Measurements from ENCODE around the gene PITPNC1.

DNA sequence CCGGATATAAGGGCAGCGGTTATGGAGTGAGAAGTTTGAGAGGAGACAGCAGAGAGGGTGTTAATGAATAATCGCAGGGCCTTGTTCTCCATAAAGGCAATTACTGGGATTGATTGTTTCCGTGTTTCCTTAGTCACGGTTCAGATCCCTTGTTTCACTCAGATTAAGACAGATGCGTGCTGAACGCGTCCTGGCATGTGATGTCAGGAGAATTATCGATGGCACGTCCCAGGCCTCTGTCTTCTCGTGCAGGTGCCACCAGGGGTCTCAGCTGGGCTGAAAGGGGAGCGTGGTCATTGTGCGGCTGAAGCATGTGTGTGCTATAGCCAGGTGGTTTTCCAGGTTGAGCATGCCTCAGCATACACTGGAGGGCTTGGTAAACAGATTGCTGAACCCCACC, 198.2 kb downstream of the PITPNC1 start:
- TF ChIP-seq, protein P1, sequence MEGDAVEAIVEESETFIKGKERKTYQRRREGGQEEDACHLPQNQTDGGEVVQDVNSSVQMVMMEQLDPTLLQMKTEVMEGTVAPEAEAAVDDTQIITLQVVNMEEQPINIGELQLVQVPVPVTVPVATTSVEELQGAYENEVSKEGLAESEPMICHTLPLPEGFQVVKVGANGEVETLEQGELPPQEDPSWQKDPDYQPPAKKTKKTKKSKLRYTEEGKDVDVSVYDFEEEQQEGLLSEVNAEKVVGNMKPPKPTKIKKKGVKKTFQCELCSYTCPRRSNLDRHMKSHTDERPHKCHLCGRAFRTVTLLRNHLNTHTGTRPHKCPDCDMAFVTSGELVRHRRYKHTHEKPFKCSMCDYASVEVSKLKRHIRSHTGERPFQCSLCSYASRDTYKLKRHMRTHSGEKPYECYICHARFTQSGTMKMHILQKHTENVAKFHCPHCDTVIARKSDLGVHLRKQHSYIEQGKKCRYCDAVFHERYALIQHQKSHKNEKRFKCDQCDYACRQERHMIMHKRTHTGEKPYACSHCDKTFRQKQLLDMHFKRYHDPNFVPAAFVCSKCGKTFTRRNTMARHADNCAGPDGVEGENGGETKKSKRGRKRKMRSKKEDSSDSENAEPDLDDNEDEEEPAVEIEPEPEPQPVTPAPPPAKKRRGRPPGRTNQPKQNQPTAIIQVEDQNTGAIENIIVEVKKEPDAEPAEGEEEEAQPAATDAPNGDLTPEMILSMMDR (IDR thresholded peaks at IDR 0.05; ENCODE audit: low read length) = no peak
- no peak for TF ChIP-seq EZH2phosphoT487 (IDR thresholded peaks at IDR 0.05; ENCODE audit: low read length)
